Activated B cell treated with CpG ODN at 0.5 μM for 24 hours (primary cell): ENCODE data around the gene PIK3C2G. TPM values are rescaled to one million over a fixed set of nuclear protein-coding genes. Genes with fewer than 3 reads are reported as not detected.

Experiments used
- ATAC-seq: fragments of 200-7000 bp; cut with Tn5 transposase; one replicate; pipeline ENCODE4 v1.10.0; 2021; ENCODE audit warnings: low read depth, mild to moderate bottlenecking, moderate library complexity
- CTCF ChIA-PET: fragments of 350-600 bp; sonication (Branson Sonifier 250); formaldehyde crosslinking; loops from one replicate; lab custom pipeline; 2021; ENCODE audit warnings: antibody characterized with exemption; lab: Charles Lee
- POLR2A ChIA-PET: fragments of 350-600 bp; sonication (Branson Sonifier 250); formaldehyde crosslinking; loops from one replicate; lab custom pipeline; 2021; ENCODE audit warnings: antibody characterized with exemption; lab: Charles Lee
- DNase-seq: peaks from one replicate; pipeline ENCODE4 v3.0.0; 2022
- H3K27ac Mint-ChIP-seq: one replicate; pipeline ENCODE4 v1.8.0; 2020; ENCODE audit warnings: mixed read lengths
- H3K27me3 Mint-ChIP-seq: one replicate; pipeline ENCODE4 v1.8.0; 2021; ENCODE audit warnings: mixed read lengths
- H3K36me3 Mint-ChIP-seq: one replicate; pipeline ENCODE4 v1.8.0; 2021; ENCODE audit warnings: low read depth, mixed read lengths
- H3K4me1 Mint-ChIP-seq: one replicate; pipeline ENCODE4 v1.8.0; 2021; ENCODE audit warnings: mixed read lengths
- H3K4me3 Mint-ChIP-seq: one replicate; pipeline ENCODE4 v1.8.0; 2020; ENCODE audit warnings: mild to moderate bottlenecking, mixed read lengths
- H3K9me3 Mint-ChIP-seq: one replicate; pipeline ENCODE4 v1.8.0; 2020; ENCODE audit warnings: mixed read lengths
- intact Hi-C: fragments of 100-400 bp; cut with micrococcal nuclease; formaldehyde crosslinking; loops from one replicate; pipeline ENCODE4 v1.15.1; 2024
- total RNA-seq: library from RNA; stranded (reverse); gene quantifications from 2 replicates; pipeline ENCODE4 v1.2.3, GENCODE V29; 2022
- TF ChIP-seq, protein P1 (sequence below): fragments of 200-600 bp; IDR thresholded peaks from one replicate; pipeline ENCODE4 v1.8.0; 2022; ENCODE audit warnings: antibody characterized with exemption, mild to moderate bottlenecking

The PIK3C2G gene
- total RNA-seq, 1 donor from 2014 or later: not detected

- DNase-seq (no peak), ATAC-seq (no peak)
- intact Hi-C loops: no loop called here
- TF ChIP-seq, protein P1, sequence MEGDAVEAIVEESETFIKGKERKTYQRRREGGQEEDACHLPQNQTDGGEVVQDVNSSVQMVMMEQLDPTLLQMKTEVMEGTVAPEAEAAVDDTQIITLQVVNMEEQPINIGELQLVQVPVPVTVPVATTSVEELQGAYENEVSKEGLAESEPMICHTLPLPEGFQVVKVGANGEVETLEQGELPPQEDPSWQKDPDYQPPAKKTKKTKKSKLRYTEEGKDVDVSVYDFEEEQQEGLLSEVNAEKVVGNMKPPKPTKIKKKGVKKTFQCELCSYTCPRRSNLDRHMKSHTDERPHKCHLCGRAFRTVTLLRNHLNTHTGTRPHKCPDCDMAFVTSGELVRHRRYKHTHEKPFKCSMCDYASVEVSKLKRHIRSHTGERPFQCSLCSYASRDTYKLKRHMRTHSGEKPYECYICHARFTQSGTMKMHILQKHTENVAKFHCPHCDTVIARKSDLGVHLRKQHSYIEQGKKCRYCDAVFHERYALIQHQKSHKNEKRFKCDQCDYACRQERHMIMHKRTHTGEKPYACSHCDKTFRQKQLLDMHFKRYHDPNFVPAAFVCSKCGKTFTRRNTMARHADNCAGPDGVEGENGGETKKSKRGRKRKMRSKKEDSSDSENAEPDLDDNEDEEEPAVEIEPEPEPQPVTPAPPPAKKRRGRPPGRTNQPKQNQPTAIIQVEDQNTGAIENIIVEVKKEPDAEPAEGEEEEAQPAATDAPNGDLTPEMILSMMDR: no peak
- H3K4me3 Mint-ChIP-seq: no peak overlapping the region
- no peak overlapping the region for H3K27ac Mint-ChIP-seq
- H3K4me1 Mint-ChIP-seq: no peaks in the 10 kb centered on the region
- peaks cover 1% of the 10 kb centered on the region for H3K9me3 Mint-ChIP-seq
- ChIA-PET POLR2A (no interaction called here), CTCF (no interaction called here)
- H3K36me3 Mint-ChIP-seq: no peaks in the 10 kb centered on the region
- no peaks in the 10 kb centered on the region for H3K27me3 Mint-ChIP-seq
Measured at GRCh38 chr12:18327036-18327435, 65.7 kb downstream of the PIK3C2G start.

- CTCF ChIA-PET: no interaction called here
- intact Hi-C loops: no loop called here
- TF ChIP-seq, protein P1: no peak
- Mint-ChIP-seq H3K4me3 (no peak overlapping the region), H3K27ac (no peak overlapping the region), H3K27me3 (no peaks in the 10 kb centered on the region), H3K36me3 (no peaks in the 10 kb centered on the region), H3K9me3 (peaks cover 3% of the 10 kb centered on the region), H3K4me1 (no peaks in the 10 kb centered on the region)
- no peak for DNase-seq
- no peak for ATAC-seq
- POLR2A ChIA-PET: no interaction called here
Measured at GRCh38 chr12:18332173-18332572, 70.9 kb downstream of the PIK3C2G start.

DNA sequence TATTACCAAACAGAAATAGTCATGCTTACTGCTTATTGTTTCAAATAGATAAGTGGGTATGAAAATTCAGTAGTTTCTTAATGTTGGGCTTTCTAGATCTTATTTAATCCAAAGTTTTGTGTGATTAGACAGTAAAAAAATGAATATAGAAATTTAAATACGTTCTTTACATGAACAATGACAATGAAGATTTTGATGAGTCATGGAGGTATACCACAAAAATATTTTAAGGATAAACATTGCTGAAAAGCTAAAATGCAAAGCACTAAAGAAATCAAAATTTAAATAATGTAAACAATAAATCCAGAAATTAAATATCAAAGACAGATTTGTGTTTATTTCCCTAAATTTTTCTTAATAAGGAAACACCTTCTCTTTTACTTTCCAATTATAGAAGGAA, 78.3 kb downstream of the PIK3C2G start:
- Mint-ChIP-seq H3K4me1 (no peaks in the 10 kb centered on the region), H3K4me3 (no peak overlapping the region), H3K27me3 (no peaks in the 10 kb centered on the region), H3K9me3 (peaks cover 2% of the 10 kb centered on the region), H3K27ac (no peak overlapping the region), H3K36me3 (no peaks in the 10 kb centered on the region)
- intact Hi-C loops: no loop called here
- ChIA-PET POLR2A (no interaction called here), CTCF (no interaction called here)
- ATAC-seq: no peak
- TF ChIP-seq, protein P1: no peak
- no peak for DNase-seq

DNA sequence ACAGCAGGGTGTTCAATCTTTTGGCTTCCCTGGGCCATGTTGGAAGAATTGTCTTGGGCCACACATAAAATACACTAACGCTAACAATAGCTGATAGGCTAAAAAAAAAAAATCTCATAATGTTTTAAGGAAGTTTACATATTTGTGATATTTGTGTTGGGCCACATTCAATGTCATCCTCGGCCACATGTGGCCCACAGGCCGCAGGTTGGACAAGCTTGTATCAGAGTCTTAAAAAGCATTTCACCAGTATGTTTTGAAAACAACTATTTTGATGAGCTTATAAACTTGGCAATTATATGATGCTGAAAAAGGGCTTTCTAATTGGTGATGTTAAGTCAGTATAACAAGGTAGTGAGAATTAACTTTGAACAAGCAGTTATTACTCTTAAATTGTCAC, 78.9 kb downstream of the PIK3C2G start:
- intact Hi-C loops: no loop called here
- no peaks in the 10 kb centered on the region for H3K36me3 Mint-ChIP-seq
- H3K27ac Mint-ChIP-seq: no peak overlapping the region
- POLR2A ChIA-PET: no interaction called here
- peaks cover 2% of the 10 kb centered on the region for H3K9me3 Mint-ChIP-seq
- TF ChIP-seq, protein P1: no peak
- H3K4me1 Mint-ChIP-seq: no peaks in the 10 kb centered on the region
- ATAC-seq (no peak), DNase-seq (no peak)
- CTCF ChIA-PET: no interaction called here
- H3K27me3 Mint-ChIP-seq: no peaks in the 10 kb centered on the region
- H3K4me3 Mint-ChIP-seq: no peak overlapping the region

GRCh38 chr12:18340786-18341185, 79.5 kb downstream of the PIK3C2G start:
- Mint-ChIP-seq H3K4me3 (no peak overlapping the region), H3K9me3 (peaks cover 2% of the 10 kb centered on the region), H3K4me1 (no peaks in the 10 kb centered on the region), H3K36me3 (no peaks in the 10 kb centered on the region), H3K27ac (no peak overlapping the region), H3K27me3 (no peaks in the 10 kb centered on the region)
- ATAC-seq (no peak), DNase-seq (no peak)
- TF ChIP-seq, protein P1: no peak
- ChIA-PET POLR2A (no interaction called here), CTCF (no interaction called here)
- intact Hi-C loops: no loop called here
